Stomach (tissue), 4 donors: ENCODE measurements around the gene ZNF384.
A peak's percentile ranks its signal among the peaks of the same experiment; 100 is the strongest.

ENCODE experiments used
- CTCF ChIP-seq, 7 experiments: fragments of 450-650 bp in 4 of 7; fragments of 200-600 bp in 3 of 7; sonication (generic) in 3 of 7; IDR thresholded peaks; one replicate each; pipeline ENCODE4 v1.5.1; 2016 to 2019; ENCODE audit warnings: antibody characterized with exemption in 7 of 7, control low read depth in 2 of 7, mild to moderate bottlenecking in 1 of 7
- POLR2AphosphoS5 ChIP-seq, 3 donors: sonication (generic); formaldehyde crosslinking; IDR thresholded peaks; one replicate each; pipeline ENCODE4 v1.6.1; 2016; ENCODE audit warnings: antibody characterized with exemption in 3 of 3

GRCh38 chr12:6697584-6698351 is 8.6 kb upstream of the ZNF384 start:
- TF ChIP-seq CTCF (IDR thresholded peaks at IDR 0.05) (peak in 3 of 7 experiments; percentile 20 to 30 (median 30)), POLR2AphosphoS5 (IDR thresholded peaks at IDR 0.05) (no peak)
